GM12892 (cell line): Measurements from ENCODE around the gene SRRM5.

Experiments used
- POLR2A ChIP-seq: IDR thresholded peaks from 2 replicates; pipeline ENCODE4 v1.6.1; 2011; ENCODE audit warnings: low read depth, low read length, control low read depth
- POLR2AphosphoS5 ChIP-seq: IDR thresholded peaks from 2 replicates; pipeline ENCODE4 v1.6.1; 2011; ENCODE audit warnings: low read depth, low read length, control low read depth

- TF ChIP-seq POLR2AphosphoS5 = no peak
- TF ChIP-seq POLR2A = no peak
Measured at GRCh38 chr19:43640424-43640757, 28.5 kb downstream of the SRRM5 start.
